HEK293 (cell line): Measurements from ENCODE around the gene ADAM17.

ENCODE experiments used
- CTCF ChIA-PET: fragments of 350-600 bp; formaldehyde crosslinking; extraction: SDS; loops from one replicate; lab custom pipeline; 2021; ENCODE audit warnings: antibody characterized with exemption; lab: Yijun Ruan, JAX
- POLR2A ChIA-PET: fragments of 300-600 bp; formaldehyde crosslinking; extraction: SDS; loops from one replicate; lab custom pipeline; 2020; ENCODE audit warnings: antibody characterized with exemption, inconsistent platforms; lab: Yijun Ruan, JAX
- H3K27ac ChIP-seq: fragments of 200-500 bp; sonication (Bioruptor generic); 2 replicates; pipeline ENCODE4 v1.5.1; 2014; ENCODE audit warnings: low read depth, low read length, control low read depth, inconsistent platforms; ENCODE audit errors: extremely low read depth
- H3K36me3 ChIP-seq, 2 experiments: fragments of 200-500 bp in 1 of 2; sonication (Bioruptor generic) in 1 of 2; 1 replicate in 1 of 2; 2 replicates in 1 of 2; pipeline ENCODE4 v1.5.1; 2014 to 2017; ENCODE audit warnings: inconsistent platforms in 2 of 2, low read length in 2 of 2; ENCODE audit not compliant: control insufficient read depth in 2 of 2, insufficient read depth in 1 of 2
- H3K4me1 ChIP-seq: fragments of 200-500 bp; sonication (Bioruptor generic); 2 replicates; pipeline ENCODE4 v1.5.1; 2014; ENCODE audit warnings: mild to moderate bottlenecking, low read length, inconsistent platforms; ENCODE audit not compliant: control insufficient read depth, insufficient read depth
- H3K4me3 ChIP-seq: 2 replicates; pipeline ENCODE4 v1.5.1; 2011; ENCODE audit warnings: low read depth, mild to moderate bottlenecking, control low read depth, low read length, moderate library complexity
- H3K9me3 ChIP-seq: fragments of 200-500 bp; sonication (Bioruptor generic); 2 replicates; pipeline ENCODE4 v1.5.1; 2014; ENCODE audit warnings: low read depth, low read length, inconsistent platforms; ENCODE audit not compliant: control insufficient read depth, insufficient read depth
- EGR2 ChIP-seq: fragments of 450-650 bp; formaldehyde crosslinking; IDR thresholded peaks from 2 replicates; pipeline ENCODE4 v1.5.1; 2016; ENCODE audit warnings: low read depth, missing biosample characterization, missing genetic modification characterization
- KLF16 ChIP-seq: fragments of 450-650 bp; formaldehyde crosslinking; IDR thresholded peaks from 2 replicates; pipeline ENCODE4 v1.5.1; 2017; ENCODE audit warnings: missing biosample characterization, missing genetic modification characterization
- PRDM2 ChIP-seq: fragments of 450-650 bp; formaldehyde crosslinking; IDR thresholded peaks from 2 replicates; pipeline ENCODE4 v1.5.1; 2016; ENCODE audit warnings: missing biosample characterization, missing genetic modification characterization, borderline replicate concordance
- ZFP41 ChIP-seq: fragments of 450-650 bp; formaldehyde crosslinking; IDR thresholded peaks from 2 replicates; pipeline ENCODE4 v1.5.1; 2016; ENCODE audit warnings: missing biosample characterization, missing genetic modification characterization, borderline replicate concordance
- ZNF112 ChIP-seq: fragments of 450-650 bp; formaldehyde crosslinking; IDR thresholded peaks from 2 replicates; pipeline ENCODE4 v1.5.0; 2017; ENCODE audit warnings: missing biosample characterization, missing genetic modification characterization
- ZNF114 ChIP-seq: fragments of 450-650 bp; formaldehyde crosslinking; IDR thresholded peaks from 2 replicates; pipeline ENCODE4 v1.5.0; 2017; ENCODE audit warnings: missing biosample characterization, missing genetic modification characterization
- ZNF23 ChIP-seq: fragments of 450-650 bp; formaldehyde crosslinking; IDR thresholded peaks from 2 replicates; pipeline ENCODE4 v1.5.1; 2016; ENCODE audit warnings: missing biosample characterization, missing genetic modification characterization, borderline replicate concordance
- ZNF24 ChIP-seq: fragments of 450-650 bp; formaldehyde crosslinking; IDR thresholded peaks from 2 replicates; pipeline ENCODE4 v1.5.1; 2016; ENCODE audit warnings: missing biosample characterization, missing genetic modification characterization
- ZNF354C ChIP-seq: fragments of 450-650 bp; formaldehyde crosslinking; IDR thresholded peaks from 2 replicates; pipeline ENCODE4 v1.5.1; 2016; ENCODE audit warnings: missing biosample characterization, missing genetic modification characterization, low read depth, borderline replicate concordance
- ZNF362 ChIP-seq: fragments of 450-650 bp; formaldehyde crosslinking; IDR thresholded peaks from 2 replicates; pipeline ENCODE4 v1.5.1; 2016; ENCODE audit warnings: missing biosample characterization, missing genetic modification characterization
- ZNF416 ChIP-seq: fragments of 450-650 bp; formaldehyde crosslinking; IDR thresholded peaks from 2 replicates; pipeline ENCODE4 v1.5.1; 2016; ENCODE audit warnings: missing biosample characterization, missing genetic modification characterization
- ZNF423 ChIP-seq: fragments of 450-650 bp; formaldehyde crosslinking; IDR thresholded peaks from 2 replicates; pipeline ENCODE4 v1.5.1; 2016; ENCODE audit warnings: missing biosample characterization, missing genetic modification characterization
- ZNF473 ChIP-seq: fragments of 450-650 bp; formaldehyde crosslinking; IDR thresholded peaks from 2 replicates; pipeline ENCODE4 v1.5.1; 2017; ENCODE audit warnings: missing biosample characterization, missing genetic modification characterization
- ZNF521 ChIP-seq: fragments of 450-650 bp; formaldehyde crosslinking; IDR thresholded peaks from 2 replicates; pipeline ENCODE4 v1.5.1; 2017; ENCODE audit warnings: missing biosample characterization, mild to moderate bottlenecking, missing genetic modification characterization
- ZNF561 ChIP-seq: fragments of 450-650 bp; IDR thresholded peaks from 2 replicates; pipeline ENCODE4 v1.5.1; 2018; ENCODE audit warnings: missing biosample characterization, missing genetic modification characterization, borderline replicate concordance
- ZNF596 ChIP-seq: fragments of 450-650 bp; IDR thresholded peaks from 2 replicates; pipeline ENCODE4 v1.5.0; 2018; ENCODE audit warnings: missing biosample characterization, mild to moderate bottlenecking, missing genetic modification characterization, moderate library complexity
- ZNF664 ChIP-seq: fragments of 450-650 bp; formaldehyde crosslinking; IDR thresholded peaks from 2 replicates; pipeline ENCODE4 v1.5.1; 2016; ENCODE audit warnings: missing biosample characterization, missing genetic modification characterization
- ZNF747 ChIP-seq: fragments of 450-650 bp; formaldehyde crosslinking; IDR thresholded peaks from 2 replicates; pipeline ENCODE4 v1.5.1; 2016; ENCODE audit warnings: missing biosample characterization, missing genetic modification characterization
- TF ChIP-seq, protein P1 (sequence below): fragments of 450-650 bp; formaldehyde crosslinking; IDR thresholded peaks from 2 replicates; pipeline ENCODE4 v1.5.1; 2016; ENCODE audit warnings: missing biosample characterization, missing genetic modification characterization
- TF ChIP-seq, protein P2 (sequence below): fragments of 450-650 bp; formaldehyde crosslinking; IDR thresholded peaks from 2 replicates; pipeline ENCODE4 v1.5.1; 2016; ENCODE audit warnings: missing biosample characterization, missing genetic modification characterization
- TF ChIP-seq, protein P3 (sequence below): fragments of 450-650 bp; formaldehyde crosslinking; IDR thresholded peaks from 2 replicates; pipeline ENCODE4 v1.5.1; 2016; ENCODE audit warnings: missing biosample characterization, missing genetic modification characterization
- TF ChIP-seq, protein P4 (sequence below): fragments of 450-650 bp; formaldehyde crosslinking; IDR thresholded peaks from 2 replicates; pipeline ENCODE4 v1.5.1; 2016; ENCODE audit warnings: missing biosample characterization, missing genetic modification characterization, borderline replicate concordance

Gene ADAM17

DNA sequence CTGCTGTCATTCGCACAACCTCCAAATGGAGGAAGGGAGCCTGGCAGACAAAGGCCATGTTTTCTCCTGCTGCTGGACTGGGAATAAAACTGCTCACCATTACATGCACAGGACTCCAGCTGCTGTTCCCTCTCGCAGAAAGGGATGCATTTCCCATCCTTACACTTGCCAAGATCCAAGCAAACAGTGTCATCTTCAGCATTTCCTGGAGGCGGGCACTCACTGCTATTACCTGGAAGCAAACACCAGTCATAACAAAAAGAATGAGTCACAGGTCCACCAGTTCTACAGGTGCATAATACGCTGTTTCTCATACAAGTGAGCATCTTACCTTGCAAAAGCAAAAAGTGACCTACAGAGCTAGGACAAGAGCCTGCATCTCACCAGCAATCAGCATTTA lies 58.6 kb downstream of the ADAM17 start:
- no peak overlapping the region for H3K27ac ChIP-seq
- no peak overlapping the region for H3K4me3 ChIP-seq
- no peak for TF ChIP-seq ZNF114 (tag by site-specific recombination)
- no peak for TF ChIP-seq ZNF561 (tag by site-specific recombination)
- TF ChIP-seq ZNF423, result no peak
- TF ChIP-seq, protein P1, sequence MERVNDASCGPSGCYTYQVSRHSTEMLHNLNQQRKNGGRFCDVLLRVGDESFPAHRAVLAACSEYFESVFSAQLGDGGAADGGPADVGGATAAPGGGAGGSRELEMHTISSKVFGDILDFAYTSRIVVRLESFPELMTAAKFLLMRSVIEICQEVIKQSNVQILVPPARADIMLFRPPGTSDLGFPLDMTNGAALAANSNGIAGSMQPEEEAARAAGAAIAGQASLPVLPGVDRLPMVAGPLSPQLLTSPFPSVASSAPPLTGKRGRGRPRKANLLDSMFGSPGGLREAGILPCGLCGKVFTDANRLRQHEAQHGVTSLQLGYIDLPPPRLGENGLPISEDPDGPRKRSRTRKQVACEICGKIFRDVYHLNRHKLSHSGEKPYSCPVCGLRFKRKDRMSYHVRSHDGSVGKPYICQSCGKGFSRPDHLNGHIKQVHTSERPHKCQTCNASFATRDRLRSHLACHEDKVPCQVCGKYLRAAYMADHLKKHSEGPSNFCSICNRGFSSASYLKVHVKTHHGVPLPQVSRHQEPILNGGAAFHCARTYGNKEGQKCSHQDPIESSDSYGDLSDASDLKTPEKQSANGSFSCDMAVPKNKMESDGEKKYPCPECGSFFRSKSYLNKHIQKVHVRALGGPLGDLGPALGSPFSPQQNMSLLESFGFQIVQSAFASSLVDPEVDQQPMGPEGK (tag by site-specific recombination), result no peak
- no peak for TF ChIP-seq ZNF416 (tag by site-specific recombination)
- no peak for TF ChIP-seq ZNF664 (tag by site-specific recombination)
- TF ChIP-seq, protein P2, sequence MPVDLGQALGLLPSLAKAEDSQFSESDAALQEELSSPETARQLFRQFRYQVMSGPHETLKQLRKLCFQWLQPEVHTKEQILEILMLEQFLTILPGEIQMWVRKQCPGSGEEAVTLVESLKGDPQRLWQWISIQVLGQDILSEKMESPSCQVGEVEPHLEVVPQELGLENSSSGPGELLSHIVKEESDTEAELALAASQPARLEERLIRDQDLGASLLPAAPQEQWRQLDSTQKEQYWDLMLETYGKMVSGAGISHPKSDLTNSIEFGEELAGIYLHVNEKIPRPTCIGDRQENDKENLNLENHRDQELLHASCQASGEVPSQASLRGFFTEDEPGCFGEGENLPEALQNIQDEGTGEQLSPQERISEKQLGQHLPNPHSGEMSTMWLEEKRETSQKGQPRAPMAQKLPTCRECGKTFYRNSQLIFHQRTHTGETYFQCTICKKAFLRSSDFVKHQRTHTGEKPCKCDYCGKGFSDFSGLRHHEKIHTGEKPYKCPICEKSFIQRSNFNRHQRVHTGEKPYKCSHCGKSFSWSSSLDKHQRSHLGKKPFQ, result no peak
- TF ChIP-seq ZNF24 (tag by site-specific recombination), result no peak
- TF ChIP-seq ZFP41 (tag by site-specific recombination), result no peak
- TF ChIP-seq, protein P3, sequence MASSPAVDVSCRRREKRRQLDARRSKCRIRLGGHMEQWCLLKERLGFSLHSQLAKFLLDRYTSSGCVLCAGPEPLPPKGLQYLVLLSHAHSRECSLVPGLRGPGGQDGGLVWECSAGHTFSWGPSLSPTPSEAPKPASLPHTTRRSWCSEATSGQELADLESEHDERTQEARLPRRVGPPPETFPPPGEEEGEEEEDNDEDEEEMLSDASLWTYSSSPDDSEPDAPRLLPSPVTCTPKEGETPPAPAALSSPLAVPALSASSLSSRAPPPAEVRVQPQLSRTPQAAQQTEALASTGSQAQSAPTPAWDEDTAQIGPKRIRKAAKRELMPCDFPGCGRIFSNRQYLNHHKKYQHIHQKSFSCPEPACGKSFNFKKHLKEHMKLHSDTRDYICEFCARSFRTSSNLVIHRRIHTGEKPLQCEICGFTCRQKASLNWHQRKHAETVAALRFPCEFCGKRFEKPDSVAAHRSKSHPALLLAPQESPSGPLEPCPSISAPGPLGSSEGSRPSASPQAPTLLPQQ (tag by site-specific recombination), result no peak
- TF ChIP-seq ZNF354C (tag by site-specific recombination), result no peak
- TF ChIP-seq, protein P4, sequence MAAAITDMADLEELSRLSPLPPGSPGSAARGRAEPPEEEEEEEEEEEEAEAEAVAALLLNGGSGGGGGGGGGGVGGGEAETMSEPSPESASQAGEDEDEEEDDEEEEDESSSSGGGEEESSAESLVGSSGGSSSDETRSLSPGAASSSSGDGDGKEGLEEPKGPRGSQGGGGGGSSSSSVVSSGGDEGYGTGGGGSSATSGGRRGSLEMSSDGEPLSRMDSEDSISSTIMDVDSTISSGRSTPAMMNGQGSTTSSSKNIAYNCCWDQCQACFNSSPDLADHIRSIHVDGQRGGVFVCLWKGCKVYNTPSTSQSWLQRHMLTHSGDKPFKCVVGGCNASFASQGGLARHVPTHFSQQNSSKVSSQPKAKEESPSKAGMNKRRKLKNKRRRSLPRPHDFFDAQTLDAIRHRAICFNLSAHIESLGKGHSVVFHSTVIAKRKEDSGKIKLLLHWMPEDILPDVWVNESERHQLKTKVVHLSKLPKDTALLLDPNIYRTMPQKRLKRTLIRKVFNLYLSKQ (tag by site-specific recombination), result no peak
- no peak for TF ChIP-seq ZNF596 (tag by site-specific recombination)
- TF ChIP-seq ZNF747 (tag by site-specific recombination), result no peak
- TF ChIP-seq EGR2 (tag by site-specific recombination), result no peak
- TF ChIP-seq ZNF112 (tag by site-specific recombination), result no peak
- no peak for TF ChIP-seq ZNF521 (tag by site-specific recombination)
- no peak for TF ChIP-seq ZNF23 (tag by site-specific recombination)
- H3K4me1 ChIP-seq, result no peaks in the 10 kb centered on the region
- H3K36me3 ChIP-seq, result peaks cover 36 to 82% of the 10 kb centered on the region in 2 experiments
- no peaks in the 10 kb centered on the region for H3K9me3 ChIP-seq
- POLR2A ChIA-PET, result interaction anchor here (1.1 kb wide), 1 partner anchor 134 kb away, joined by 3 read pairs; the partner anchor contains the start of gene YWHAQ
- CTCF ChIA-PET, result no interaction called here

DNA sequence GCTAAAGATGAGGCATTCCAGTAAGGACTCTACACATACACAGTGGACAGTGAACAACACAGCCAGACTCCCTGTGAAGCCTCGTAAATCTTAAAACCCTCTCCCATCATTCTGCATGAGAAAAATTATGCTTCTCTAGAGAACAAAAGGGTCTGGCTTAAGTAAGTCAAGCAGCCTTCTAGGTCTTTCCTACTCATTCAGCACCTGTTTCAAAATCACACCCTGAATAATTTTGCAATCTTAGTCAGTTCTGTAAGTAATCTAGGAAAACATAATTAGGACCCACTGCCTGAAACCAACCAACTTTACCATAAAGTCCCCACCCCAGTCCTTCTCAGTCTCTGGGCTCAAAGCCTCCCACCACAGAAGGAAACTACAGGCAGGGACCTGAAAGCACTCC lies 61.5 kb downstream of the ADAM17 start:
- ChIA-PET CTCF (no interaction called here), POLR2A (no interaction called here)
- H3K27ac ChIP-seq, result no peak overlapping the region
- H3K4me1 ChIP-seq, result no peaks in the 10 kb centered on the region
- no peaks in the 10 kb centered on the region for H3K9me3 ChIP-seq
- no peak overlapping the region for H3K4me3 ChIP-seq
- peaks cover 46 to 88% of the 10 kb centered on the region in 2 experiments for H3K36me3 ChIP-seq
- TF ChIP-seq KLF16 (tag by site-specific recombination) (no peak), ZNF362 (tag by site-specific recombination) (no peak), PRDM2 (no peak), ZNF473 (tag by site-specific recombination) (no peak)
